ENCODE measurements around the gene PCDHA10.
"Not testable (repeated sequence)": the region's sequence is repeated elsewhere in the genome, so short reads cannot be mapped to it uniquely, and the experiment has no call there.

PCDHA10 gene

DNA sequence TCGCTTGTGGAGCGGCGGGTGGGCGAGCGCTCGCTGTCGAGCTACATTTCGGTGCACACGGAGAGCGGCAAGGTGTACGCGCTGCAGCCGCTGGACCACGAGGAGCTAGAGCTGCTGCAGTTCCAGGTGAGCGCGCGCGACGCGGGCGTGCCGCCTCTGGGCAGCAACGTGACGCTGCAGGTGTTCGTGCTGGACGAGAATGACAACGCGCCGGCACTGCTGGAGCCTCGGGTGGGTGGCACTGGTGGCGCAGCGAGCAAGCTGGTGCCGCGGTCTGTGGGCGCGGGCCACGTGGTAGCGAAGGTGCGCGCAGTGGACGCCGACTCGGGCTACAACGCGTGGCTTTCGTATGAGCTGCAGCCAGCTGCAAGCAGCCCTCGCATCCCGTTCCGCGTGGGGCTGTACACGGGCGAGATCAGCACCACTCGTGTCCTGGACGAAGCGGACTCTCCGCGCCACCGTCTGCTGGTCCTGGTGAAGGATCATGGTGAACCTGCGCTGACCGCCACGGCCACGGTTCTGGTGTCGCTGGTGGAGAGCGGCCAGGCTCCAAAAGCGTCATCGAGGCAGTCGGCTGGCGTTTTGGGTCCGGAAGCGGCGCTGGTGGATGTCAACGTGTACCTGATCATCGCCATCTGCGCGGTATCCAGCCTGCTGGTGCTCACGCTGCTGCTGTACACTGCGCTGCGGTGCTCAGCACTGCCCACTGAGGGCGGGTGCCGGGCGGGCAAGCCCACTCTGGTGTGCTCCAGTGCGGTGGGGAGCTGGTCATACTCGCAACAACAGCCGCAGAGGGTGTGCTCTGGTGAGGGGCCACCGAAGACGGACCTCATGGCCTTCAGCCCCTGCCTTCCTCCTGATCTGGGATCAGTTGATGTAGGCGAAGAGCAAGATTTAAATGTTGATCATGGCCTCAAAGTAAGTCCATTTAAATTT is 12.6 kb upstream of the PCDHA10 start:
- no peak for DNase-seq

GRCh38 chr5:140848139-140849102 is 7.3 kb upstream of the PCDHA10 start, which contains the start of gene PCDHA9:
Gene PCDHA9, plus strand, starts transcription at chr5:140848382. Its CDS starts 114 bp downstream, at chr5:140848496.
- not testable (repeated sequence) for DNase-seq

DNA sequence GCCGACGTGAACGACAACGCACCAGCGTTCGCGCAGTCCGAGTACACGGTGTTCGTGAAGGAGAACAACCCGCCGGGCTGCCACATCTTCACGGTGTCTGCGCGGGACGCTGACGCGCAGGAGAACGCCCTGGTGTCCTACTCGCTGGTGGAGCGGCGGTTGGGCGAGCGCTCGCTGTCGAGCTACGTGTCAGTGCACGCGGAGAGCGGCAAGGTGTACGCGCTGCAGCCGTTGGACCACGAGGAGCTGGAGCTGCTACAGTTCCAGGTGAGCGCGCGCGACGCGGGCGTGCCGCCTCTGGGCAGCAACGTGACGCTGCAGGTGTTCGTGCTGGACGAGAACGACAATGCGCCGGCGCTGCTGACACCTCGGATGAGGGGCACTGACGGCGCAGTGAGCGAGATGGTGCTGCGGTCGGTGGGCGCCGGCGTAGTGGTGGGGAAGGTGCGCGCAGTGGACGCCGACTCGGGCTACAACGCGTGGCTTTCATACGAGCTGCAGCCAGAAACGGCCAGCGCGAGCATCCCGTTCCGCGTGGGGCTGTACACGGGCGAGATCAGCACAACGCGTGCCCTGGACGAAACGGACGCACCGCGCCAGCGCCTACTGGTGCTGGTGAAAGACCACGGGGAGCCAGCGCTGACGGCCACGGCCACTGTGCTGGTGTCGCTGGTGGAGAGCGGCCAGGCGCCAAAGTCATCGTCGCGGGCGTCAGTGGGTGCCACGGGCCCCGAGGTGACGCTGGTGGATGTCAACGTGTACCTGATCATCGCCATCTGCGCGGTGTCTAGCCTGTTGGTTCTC is 5.7 kb upstream of the PCDHA10 start:
- DNase-seq, result not testable (repeated sequence)

GRCh38 chr5:140857177-140857986 is 1.7 kb downstream of the PCDHA10 start:
- DNase-seq, result no peak

- DNase-seq, result no peak
Observed at GRCh38 chr5:140857987-140858240, 2.2 kb downstream of the PCDHA10 start.

DNA sequence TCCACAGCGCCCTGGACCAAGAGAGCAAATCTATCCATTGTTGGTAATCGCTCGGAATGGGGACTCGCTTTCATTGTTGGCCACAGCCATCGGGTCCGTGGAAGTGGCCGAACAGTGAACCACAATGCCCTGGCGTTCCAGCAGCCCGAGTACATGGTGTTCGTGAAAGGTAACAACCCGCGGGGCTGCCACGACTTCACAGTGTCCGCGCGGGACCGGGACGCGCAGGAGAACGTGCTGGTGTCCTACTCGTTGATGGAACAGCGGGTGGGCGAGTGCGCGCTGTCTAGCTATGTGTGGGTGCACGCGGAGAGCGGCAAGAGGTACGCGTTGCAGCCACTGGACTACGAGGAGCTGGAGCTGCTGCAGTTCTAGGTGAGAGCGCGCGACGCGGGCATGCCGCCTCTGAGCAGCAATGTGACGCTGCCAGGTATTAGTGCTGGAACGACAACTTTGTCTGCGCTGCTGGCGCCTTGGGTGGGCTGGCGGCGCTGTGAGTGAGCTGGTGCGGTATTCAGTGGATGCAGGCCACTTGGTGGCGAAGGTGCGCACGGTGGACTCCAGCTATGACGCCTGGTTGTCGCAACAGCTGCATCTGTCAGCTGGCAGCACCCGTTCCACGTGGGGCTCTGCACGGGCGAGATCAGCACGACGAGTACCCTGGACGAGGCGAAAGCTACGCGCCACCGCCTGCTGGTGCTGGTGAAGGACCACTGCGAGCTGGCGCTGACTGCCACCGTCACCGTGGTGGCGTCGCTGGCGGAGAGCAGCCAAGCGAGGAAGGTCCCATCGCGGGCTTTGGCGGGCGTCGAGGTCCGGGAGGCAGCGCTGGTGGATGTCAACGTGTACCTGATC is 7.0 kb downstream of the PCDHA10 start:
- DNase-seq, result no peak

DNA sequence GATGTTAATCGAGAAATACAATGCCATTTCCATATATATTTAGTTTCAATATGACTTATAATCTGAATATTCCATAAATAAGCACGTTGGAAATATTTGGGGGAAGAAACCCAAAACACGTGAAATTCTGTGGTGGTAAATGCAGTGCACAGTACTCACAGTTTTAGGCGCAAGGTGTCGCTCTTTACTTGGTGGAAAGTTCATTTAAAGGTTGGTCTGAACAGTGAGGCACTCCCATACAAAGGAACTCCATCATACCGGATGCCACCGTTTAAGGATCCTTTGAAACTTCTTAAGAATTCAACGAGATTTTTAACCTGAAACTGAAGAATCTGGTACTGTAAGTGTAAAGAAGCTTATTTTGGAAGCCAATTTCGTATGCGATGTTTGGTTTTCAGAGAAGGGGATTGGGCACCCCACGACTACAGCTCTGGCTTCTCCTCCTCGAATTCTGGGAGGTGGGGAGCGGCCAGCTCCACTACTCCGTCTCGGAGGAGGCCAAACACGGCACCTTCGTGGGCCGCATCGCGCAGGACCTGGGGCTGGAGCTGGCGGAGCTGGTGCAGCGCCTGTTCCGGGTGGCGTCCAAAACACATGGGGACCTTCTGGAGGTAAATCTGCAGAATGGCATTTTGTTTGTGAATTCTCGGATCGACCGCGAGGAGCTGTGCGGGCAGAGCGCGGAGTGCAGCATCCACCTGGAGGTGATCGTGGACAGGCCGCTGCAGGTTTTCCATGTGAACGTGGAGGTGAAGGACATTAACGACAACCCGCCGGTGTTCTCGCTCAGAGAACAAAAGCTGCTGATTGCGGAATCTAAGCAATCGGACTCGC is 13.2 kb downstream of the PCDHA10 start, which contains the start of gene PCDHA11:
PCDHA11 (plus strand) TSS at position 237 of the 834 bp plus-strand sequence; CDS start at position 384, 147 bp downstream.
- DNase-seq, result no peak

GRCh38 chr5:140869555-140869886 is 13.8 kb downstream of the PCDHA10 start:
- no peak for DNase-seq

GRCh38 chr5:140870221-140871201 is 14.8 kb downstream of the PCDHA10 start:
- DNase-seq, result no peak

DNA sequence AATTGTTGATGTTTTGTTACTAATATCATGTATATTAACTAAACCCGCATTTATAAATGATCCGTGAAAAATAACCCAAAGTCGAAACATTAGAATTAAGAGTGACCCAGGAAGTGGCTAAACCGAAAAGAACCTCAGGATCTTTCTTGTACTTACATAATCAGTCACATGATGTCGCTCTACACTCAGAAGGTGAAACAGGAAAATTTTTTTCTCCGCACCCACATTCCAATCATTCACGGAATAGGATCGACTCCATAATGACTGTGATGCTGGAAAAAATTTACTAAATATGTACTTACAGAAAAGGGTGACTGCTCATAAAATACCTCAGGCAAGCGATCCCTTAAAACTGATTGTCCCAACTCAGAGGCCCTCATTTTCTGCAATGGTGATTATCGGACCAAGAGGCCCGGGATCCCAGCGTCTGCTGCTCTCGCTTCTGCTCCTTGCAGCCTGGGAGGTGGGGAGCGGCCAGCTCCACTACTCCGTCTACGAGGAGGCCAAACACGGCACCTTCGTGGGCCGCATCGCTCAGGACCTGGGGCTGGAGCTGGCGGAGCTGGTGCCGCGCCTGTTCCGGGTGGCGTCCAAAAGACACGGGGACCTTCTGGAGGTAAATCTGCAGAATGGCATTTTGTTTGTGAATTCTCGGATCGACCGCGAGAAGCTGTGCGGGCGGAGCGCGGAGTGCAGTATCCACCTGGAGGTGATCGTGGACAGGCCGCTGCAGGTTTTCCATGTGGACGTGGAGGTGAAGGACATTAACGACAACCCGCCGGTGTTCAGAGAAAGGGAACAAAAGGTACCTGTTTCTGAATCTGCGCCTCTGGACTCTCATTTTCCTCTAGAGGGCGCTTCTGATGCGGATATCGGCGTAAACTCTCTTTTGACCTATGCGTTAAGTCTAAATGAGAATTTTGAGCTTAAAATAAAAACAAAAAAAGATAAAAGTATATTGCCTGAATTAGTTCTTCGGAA is 19.7 kb downstream of the PCDHA10 start, which contains the start of gene PCDHA12:
PCDHA12 (plus strand) TSS at position 224 of the 981 bp plus-strand sequence; CDS start at position 389, 165 bp downstream.
- DNase-seq, result no peak

GRCh38 chr5:140876541-140877261 is 21.0 kb downstream of the PCDHA10 start:
- DNase-seq, result not testable (repeated sequence)

DNA sequence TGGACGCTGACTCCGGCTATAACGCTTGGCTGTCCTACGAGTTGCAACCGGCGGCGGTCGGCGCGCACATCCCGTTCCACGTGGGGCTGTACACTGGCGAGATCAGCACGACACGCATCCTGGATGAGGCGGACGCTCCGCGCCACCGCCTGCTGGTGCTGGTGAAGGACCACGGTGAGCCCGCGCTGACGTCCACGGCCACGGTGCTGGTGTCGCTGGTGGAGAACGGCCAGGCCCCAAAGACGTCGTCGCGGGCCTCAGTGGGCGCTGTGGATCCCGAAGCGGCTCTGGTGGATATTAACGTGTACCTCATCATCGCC is 21.5 kb downstream of the PCDHA10 start:
- no peak for DNase-seq

DNA sequence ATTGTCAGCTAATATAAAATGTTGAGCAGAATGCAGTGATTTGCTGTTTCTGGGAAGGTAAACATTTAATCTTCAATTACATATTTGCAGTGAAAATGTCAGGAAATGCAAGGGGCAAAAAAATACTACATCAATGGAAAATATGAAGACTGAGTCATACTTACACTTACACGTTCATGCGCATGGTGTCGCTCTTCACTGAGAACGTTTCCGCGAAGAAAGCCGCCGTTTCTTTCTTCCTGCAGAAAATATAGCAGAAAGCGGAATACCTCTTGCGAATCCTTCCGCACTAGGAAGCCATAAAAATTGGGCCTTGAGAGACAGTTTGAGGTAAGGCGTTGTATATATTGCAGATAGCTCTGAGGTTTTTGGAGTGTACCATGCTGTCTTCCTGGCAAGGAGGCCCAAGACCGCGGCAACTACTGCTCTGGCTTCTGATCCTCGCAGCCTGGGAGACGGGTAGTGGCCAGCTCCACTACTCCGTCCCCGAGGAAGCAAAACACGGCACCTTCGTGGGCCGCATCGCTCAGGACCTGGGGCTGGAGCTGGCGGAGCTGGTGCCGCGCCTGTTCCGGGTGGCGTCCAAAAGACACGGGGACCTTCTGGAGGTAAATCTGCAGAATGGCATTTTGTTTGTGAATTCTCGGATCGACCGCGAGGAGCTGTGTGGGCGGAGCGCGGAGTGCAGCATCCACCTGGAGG is 26.3 kb downstream of the PCDHA10 start, which contains the start of gene PCDHA13:
PCDHA13 (plus strand) TSS at position 236 of the 702 bp plus-strand sequence; CDS start at position 381, 145 bp downstream.
- no peak for DNase-seq

- no peak for DNase-seq
Observed at GRCh38 chr5:140882591-140882899, 26.8 kb downstream of the PCDHA10 start.

DNA sequence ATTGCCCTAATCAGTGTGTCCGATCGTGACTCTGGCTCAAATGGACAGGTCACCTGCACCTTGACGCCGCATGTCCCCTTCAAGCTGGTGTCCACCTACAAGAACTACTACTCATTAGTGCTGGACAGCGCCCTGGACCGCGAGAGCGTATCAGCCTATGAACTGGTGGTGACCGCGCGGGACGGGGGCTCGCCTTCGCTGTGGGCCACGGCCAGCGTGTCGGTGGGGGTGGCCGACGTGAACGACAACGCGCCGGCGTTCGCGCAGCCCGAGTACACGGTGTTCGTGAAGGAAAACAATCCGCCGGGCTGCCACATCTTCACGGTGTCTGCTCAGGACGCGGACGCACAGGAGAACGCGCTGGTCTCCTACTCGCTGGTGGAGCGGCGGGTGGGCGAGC is 27.7 kb downstream of the PCDHA10 start:
- no peak for DNase-seq

All from stimulated activated CD4-positive, alpha-beta T cell treated with anti-CD3 and anti-CD28 coated beads, Interleukin-4, amount 100 ng/mL, for 24 hours (primary cell).